CD4-positive, CD25-positive, alpha-beta regulatory T cell (primary cell): Measurements from ENCODE around the gene SIRT2. TPM values are rescaled to one million over a fixed set of nuclear protein-coding genes. Genes with fewer than 3 reads are reported as not detected.
A peak's percentile ranks its signal among the peaks of the same experiment; 100 is the strongest.
"Not testable (repeated sequence)": the region's sequence is repeated elsewhere in the genome, so short reads cannot be mapped to it uniquely, and the experiment has no call there.

Source experiments
- ATAC-seq, 2 donors: fragments of 150-1000 bp; cut with Tn5 transposase; one replicate each; pipeline ENCODE4 v1.10.0; 2021; ENCODE audit warnings: low read depth in 2 of 2, moderate number of reproducible peaks in 2 of 2, moderate library complexity in 1 of 2
- DNase-seq, 3 donors: peaks; one replicate each; pipeline versions ENCODE4 v3.0.0 to v3.0.0-alpha.2; 2012 to 2022; ENCODE audit warnings: mixed read lengths in 1 of 3
- H3K27ac ChIP-seq: one replicate; pipeline ENCODE4 v1.7.0; 2013; ENCODE audit warnings: mild to moderate bottlenecking, low read length; ENCODE audit not compliant: insufficient read depth, poor library complexity, severe bottlenecking
- H3K27me3 ChIP-seq: one replicate; pipeline ENCODE4 v1.7.0; 2013; ENCODE audit warnings: low read length; ENCODE audit not compliant: control insufficient read depth, insufficient read depth
- H3K36me3 ChIP-seq: one replicate; pipeline ENCODE4 v1.7.0; 2013; ENCODE audit warnings: mild to moderate bottlenecking, low read length, moderate library complexity; ENCODE audit not compliant: control insufficient read depth, insufficient read depth
- H3K4me1 ChIP-seq: 2 replicates; pipeline ENCODE4 v1.7.0; 2013; ENCODE audit warnings: mild to moderate bottlenecking, low read length; ENCODE audit not compliant: insufficient read depth, control insufficient read depth, poor library complexity, severe bottlenecking
- H3K4me3 ChIP-seq: one replicate; pipeline ENCODE4 v1.7.0; 2013; ENCODE audit warnings: low read depth, mild to moderate bottlenecking, low read length, moderate library complexity
- H3K9me3 ChIP-seq, 2 experiments: 1 replicate in 1 of 2; 2 replicates in 1 of 2; pipeline ENCODE4 v1.7.0; 2013; ENCODE audit warnings: low read length in 2 of 2, mild to moderate bottlenecking in 1 of 2, moderate library complexity in 1 of 2; ENCODE audit not compliant: control insufficient read depth in 2 of 2
- H3K27ac Mint-ChIP-seq, 3 donors: one replicate each; pipeline ENCODE4 v1.8.0; 2020 to 2022; ENCODE audit warnings: mild to moderate bottlenecking in 3 of 3, mixed read lengths in 3 of 3, moderate library complexity in 2 of 3
- H3K27me3 Mint-ChIP-seq: one replicate; pipeline ENCODE4 v1.8.0; 2022; ENCODE audit warnings: mild to moderate bottlenecking, mixed read lengths
- H3K36me3 Mint-ChIP-seq: one replicate; pipeline ENCODE4 v1.8.0; 2020; ENCODE audit warnings: mixed read lengths
- H3K4me1 Mint-ChIP-seq, 4 donors: one replicate each; pipeline ENCODE4 v1.8.0; 2020 to 2022; ENCODE audit warnings: mixed read lengths in 4 of 4, mild to moderate bottlenecking in 1 of 4
- H3K4me3 Mint-ChIP-seq, 4 donors: one replicate each; pipeline ENCODE4 v1.8.0; 2020 to 2022; ENCODE audit warnings: mild to moderate bottlenecking in 4 of 4, mixed read lengths in 4 of 4, moderate library complexity in 3 of 4
- H3K9me3 Mint-ChIP-seq, 7 donors: one replicate each; pipeline ENCODE4 v1.8.0; 2020 to 2022; ENCODE audit warnings: mixed read lengths in 7 of 7, mild to moderate bottlenecking in 3 of 7, moderate library complexity in 2 of 7
- polyA plus RNA-seq, 4 donors: library from polyadenylated mRNA; unstranded; fragments of 300-500 nt; fragmentation: Illumina TruSeq; gene quantifications; one replicate each; pipeline ENCODE4 v1.2.3, GENCODE V29; 2021
- total RNA-seq: library from RNA; stranded (reverse); gene quantifications from one replicate; pipeline ENCODE4 v1.2.3, GENCODE V29; 2022

Gene SIRT2
- total and polyA plus RNA-seq, 5 donors from 2014 or later, result 33.8 to 78.4 (median 49.0) TPM

GRCh38 chr19:38888876-38889275, 10.5 kb downstream of the SIRT2 start:
- H3K9me3 ChIP-seq, result no peaks in the 10 kb centered on the region
- no peak overlapping the region for H3K4me3 Mint-ChIP-seq
- no peak overlapping the region for H3K4me3 ChIP-seq
- peaks cover 3% of the 10 kb centered on the region for H3K4me1 ChIP-seq
- H3K36me3 ChIP-seq, result peaks cover 29% of the 10 kb centered on the region
- no peaks in the 10 kb centered on the region for H3K9me3 Mint-ChIP-seq
- ATAC-seq, result no peak
- peaks cover 5% of the 10 kb centered on the region for H3K36me3 Mint-ChIP-seq
- H3K4me1 Mint-ChIP-seq, result peaks cover 0 to 10% (median 0%) of the 10 kb centered on the region in 4 donors
- H3K27ac Mint-ChIP-seq, result no peak overlapping the region
- no peaks in the 10 kb centered on the region for H3K27me3 Mint-ChIP-seq
- no peak overlapping the region for H3K27ac ChIP-seq
- DNase-seq, result no peak
- H3K27me3 ChIP-seq, result no peaks in the 10 kb centered on the region

GRCh38 chr19:38884691-38885090, 14.7 kb downstream of the SIRT2 start:
- H3K27me3 Mint-ChIP-seq, H3K4me3 ChIP-seq, DNase-seq, H3K27ac Mint-ChIP-seq, ATAC-seq, H3K4me3 Mint-ChIP-seq, H3K27ac ChIP-seq, H3K9me3 Mint-ChIP-seq, H3K9me3 ChIP-seq, H3K27me3 ChIP-seq, H3K36me3 Mint-ChIP-seq: not testable (repeated sequence)
- peaks cover 0 to 22% (median 2%) of the 10 kb centered on the region in 4 donors for H3K4me1 Mint-ChIP-seq
- Histone ChIP-seq H3K4me1 (peaks cover 12% of the 10 kb centered on the region), H3K36me3 (peaks cover 15% of the 10 kb centered on the region)

- H3K4me3 ChIP-seq, result no peak overlapping the region
- H3K36me3 ChIP-seq, result peaks cover 1% of the 10 kb centered on the region
- no peaks in the 10 kb centered on the region for H3K9me3 ChIP-seq
- no peaks in the 10 kb centered on the region for H3K27me3 ChIP-seq
- no peaks in the 10 kb centered on the region for H3K27me3 Mint-ChIP-seq
- H3K27ac Mint-ChIP-seq, result peak overlapping the region in 2 of 3 donors; percentile 40 to 81
- no peak for DNase-seq
- peaks cover 5% of the 10 kb centered on the region for H3K36me3 Mint-ChIP-seq
- H3K4me3 Mint-ChIP-seq, result no peak overlapping the region
- H3K4me1 Mint-ChIP-seq, result peaks cover 0 to 30% (median 6%) of the 10 kb centered on the region in 4 donors
- ATAC-seq, result no peak
- no peak overlapping the region for H3K27ac ChIP-seq
- peaks cover 26% of the 10 kb centered on the region for H3K4me1 ChIP-seq
- no peaks in the 10 kb centered on the region for H3K9me3 Mint-ChIP-seq
Measured at GRCh38 chr19:38883286-38883685, 16.1 kb downstream of the SIRT2 start.

GRCh38 chr19:38880882-38881609, 18.4 kb downstream of the SIRT2 start:
- H3K27me3 Mint-ChIP-seq, result no peaks in the 10 kb centered on the region
- DNase-seq, result no peak
- H3K4me1 ChIP-seq, result peaks cover 37% of the 10 kb centered on the region

GRCh38 chr19:38880076-38880881, 19.1 kb downstream of the SIRT2 start:
- Histone ChIP-seq H3K4me3 (no peak overlapping the region), H3K9me3 (no peaks in the 10 kb centered on the region), H3K36me3 (peaks cover 4% of the 10 kb centered on the region), H3K27me3 (no peaks in the 10 kb centered on the region), H3K27ac (peak overlapping the region; percentile 54), H3K4me1 (peaks cover 37% of the 10 kb centered on the region)
- Mint-ChIP-seq H3K27me3 (no peaks in the 10 kb centered on the region), H3K4me1 (peaks cover 4 to 46% (median 13%) of the 10 kb centered on the region in 4 donors), H3K9me3 (no peaks in the 10 kb centered on the region), H3K36me3 (peaks cover 9% of the 10 kb centered on the region), H3K4me3 (peak overlapping the region in 3 of 4 donors; percentile 46 to 77 (median 63)), H3K27ac (peak overlapping the region; percentile 79 to 83 (median 82))
- ATAC-seq (no peak), DNase-seq (no peak)

More at GRCh38 chr19:38880882-38881609, 18.4 kb downstream of the SIRT2 start:
- Histone ChIP-seq H3K36me3 (peaks cover 4% of the 10 kb centered on the region), H3K9me3 (no peaks in the 10 kb centered on the region), H3K27ac (peak overlapping the region; percentile 54), H3K4me3 (no peak overlapping the region), H3K27me3 (no peaks in the 10 kb centered on the region)
- peak overlapping the region; percentile 80 to 86 (median 82) for H3K27ac Mint-ChIP-seq
- no peak for ATAC-seq
- H3K36me3 Mint-ChIP-seq, result peaks cover 8% of the 10 kb centered on the region
- H3K4me3 Mint-ChIP-seq, result peak overlapping the region in 1 of 4 donors; percentile 39
- peaks cover 4 to 42% (median 13%) of the 10 kb centered on the region in 4 donors for H3K4me1 Mint-ChIP-seq
- no peaks in the 10 kb centered on the region for H3K9me3 Mint-ChIP-seq

- Mint-ChIP-seq H3K4me1 (peaks cover 4 to 46% (median 13%) of the 10 kb centered on the region in 4 donors), H3K27ac (peak overlapping the region in 2 of 3 donors; percentile 97 to 98), H3K4me3 (peak overlapping the region in 3 of 4 donors; percentile 63 to 96 (median 93)), H3K27me3 (no peaks in the 10 kb centered on the region), H3K36me3 (peaks cover 9% of the 10 kb centered on the region), H3K9me3 (no peaks in the 10 kb centered on the region)
- Histone ChIP-seq H3K4me3 (no peak overlapping the region), H3K4me1 (peaks cover 37% of the 10 kb centered on the region), H3K27me3 (no peaks in the 10 kb centered on the region), H3K9me3 (no peaks in the 10 kb centered on the region), H3K27ac (peak overlapping the region; percentile 93), H3K36me3 (peaks cover 4% of the 10 kb centered on the region)
- ATAC-seq (no peak), DNase-seq (no peak)
Measured at GRCh38 chr19:38879400-38879751, 20.0 kb downstream of the SIRT2 start.

GRCh38 chr19:38878575-38879399, 20.6 kb downstream of the SIRT2 start:
- Histone ChIP-seq H3K4me3 (peak overlapping the region; percentile 62), H3K27ac (peak overlapping the region; percentile 93), H3K27me3 (no peaks in the 10 kb centered on the region), H3K36me3 (peaks cover 4% of the 10 kb centered on the region), H3K9me3 (no peaks in the 10 kb centered on the region), H3K4me1 (peaks cover 37% of the 10 kb centered on the region)
- DNase-seq (no peak), ATAC-seq (no peak)
- H3K9me3 Mint-ChIP-seq, result no peaks in the 10 kb centered on the region
- H3K4me3 Mint-ChIP-seq, result peak overlapping the region; percentile 90 to 96 (median 94)
- peak overlapping the region; percentile 97 to 99 (median 98) for H3K27ac Mint-ChIP-seq
- no peaks in the 10 kb centered on the region for H3K27me3 Mint-ChIP-seq
- peaks cover 9% of the 10 kb centered on the region for H3K36me3 Mint-ChIP-seq
- peaks cover 4 to 46% (median 13%) of the 10 kb centered on the region in 4 donors for H3K4me1 Mint-ChIP-seq
